ENCODE results near the gene KIF19.

The KIF19 gene

DNA sequence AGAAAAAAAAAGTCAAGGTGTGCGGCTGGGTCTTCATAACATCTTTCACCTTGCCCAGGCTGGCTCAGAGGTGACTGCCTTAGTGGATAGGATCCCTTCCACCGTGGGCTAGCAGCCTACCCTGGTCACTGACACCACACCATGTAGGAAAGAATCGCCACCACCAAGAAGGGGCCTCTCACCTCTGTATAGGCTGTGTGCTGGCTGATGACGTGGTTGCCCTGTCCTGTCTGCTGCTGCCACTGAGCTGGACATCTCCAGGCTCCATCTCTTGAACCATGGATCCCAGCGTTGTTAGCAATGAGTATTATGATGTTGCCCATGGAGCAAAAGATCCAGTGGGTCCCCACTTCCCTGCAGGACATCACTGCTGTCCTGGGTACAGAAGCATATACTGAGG is 41.2 kb downstream of the KIF19 start, which contains the start of gene GPR142:
TSS of gene GPR142 (plus strand) at position 301 of the 400 bp plus-strand sequence. CDS start 2,035 bp downstream, outside the sequence.
- no peak for DNase-seq

DNA sequence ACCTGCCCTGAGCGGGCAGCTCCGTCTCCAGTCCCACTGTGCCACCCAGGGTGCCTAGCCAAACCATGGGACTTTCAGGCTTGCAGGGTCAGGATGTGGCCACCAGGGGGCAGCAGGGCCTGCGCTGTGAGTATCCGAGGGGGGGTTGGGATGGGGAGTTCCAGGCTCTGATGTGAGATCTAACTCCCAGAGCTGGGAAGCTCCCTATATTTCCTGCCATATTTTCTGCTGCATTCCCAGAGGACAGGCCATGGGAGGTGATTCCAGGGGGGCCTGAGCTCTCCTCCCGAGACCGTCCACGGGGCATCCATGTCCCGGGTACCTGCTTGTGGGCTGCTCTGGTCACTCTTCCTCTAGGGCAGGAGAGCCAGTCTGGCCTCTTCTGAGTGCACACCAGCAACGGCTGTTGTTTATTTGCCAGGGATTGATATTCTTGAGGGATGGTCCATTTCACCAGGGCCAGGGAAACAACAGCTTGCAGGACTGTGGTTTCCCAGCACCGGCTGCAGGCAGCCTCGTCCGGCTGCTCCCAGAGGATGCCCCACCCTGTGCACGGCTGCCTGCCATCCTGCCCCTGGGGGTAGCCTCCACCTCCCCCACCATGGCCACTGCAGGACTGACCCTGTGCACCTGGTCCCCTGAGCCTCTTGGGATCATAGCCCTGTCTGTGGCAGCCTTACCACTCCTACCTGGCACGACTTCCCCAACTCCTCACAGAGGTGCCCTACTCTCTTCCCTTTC is 42.5 kb downstream of the KIF19 start:
- DNase-seq, result peak; percentile 73

DNA sequence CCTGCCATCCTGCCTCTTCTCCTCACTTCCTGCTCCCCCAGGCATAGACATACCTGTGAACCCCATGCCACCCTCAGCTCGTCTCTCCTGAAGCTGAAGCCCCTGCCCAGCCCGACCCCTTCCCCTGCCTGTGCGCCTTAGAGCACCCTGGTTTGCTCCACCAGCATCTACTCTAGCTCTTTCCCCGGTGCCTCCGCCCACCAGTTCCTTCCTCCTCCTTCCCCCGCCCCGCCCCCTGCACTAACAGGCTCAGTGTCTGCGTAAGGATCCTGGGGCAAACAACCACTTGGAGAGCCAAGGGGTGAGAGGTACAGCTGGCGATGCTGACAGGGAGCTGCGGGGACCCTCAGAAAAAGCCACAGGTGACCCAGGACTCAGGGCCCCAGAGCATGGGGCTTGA is 43.2 kb downstream of the KIF19 start:
- peak; percentile 37 for DNase-seq

DNA sequence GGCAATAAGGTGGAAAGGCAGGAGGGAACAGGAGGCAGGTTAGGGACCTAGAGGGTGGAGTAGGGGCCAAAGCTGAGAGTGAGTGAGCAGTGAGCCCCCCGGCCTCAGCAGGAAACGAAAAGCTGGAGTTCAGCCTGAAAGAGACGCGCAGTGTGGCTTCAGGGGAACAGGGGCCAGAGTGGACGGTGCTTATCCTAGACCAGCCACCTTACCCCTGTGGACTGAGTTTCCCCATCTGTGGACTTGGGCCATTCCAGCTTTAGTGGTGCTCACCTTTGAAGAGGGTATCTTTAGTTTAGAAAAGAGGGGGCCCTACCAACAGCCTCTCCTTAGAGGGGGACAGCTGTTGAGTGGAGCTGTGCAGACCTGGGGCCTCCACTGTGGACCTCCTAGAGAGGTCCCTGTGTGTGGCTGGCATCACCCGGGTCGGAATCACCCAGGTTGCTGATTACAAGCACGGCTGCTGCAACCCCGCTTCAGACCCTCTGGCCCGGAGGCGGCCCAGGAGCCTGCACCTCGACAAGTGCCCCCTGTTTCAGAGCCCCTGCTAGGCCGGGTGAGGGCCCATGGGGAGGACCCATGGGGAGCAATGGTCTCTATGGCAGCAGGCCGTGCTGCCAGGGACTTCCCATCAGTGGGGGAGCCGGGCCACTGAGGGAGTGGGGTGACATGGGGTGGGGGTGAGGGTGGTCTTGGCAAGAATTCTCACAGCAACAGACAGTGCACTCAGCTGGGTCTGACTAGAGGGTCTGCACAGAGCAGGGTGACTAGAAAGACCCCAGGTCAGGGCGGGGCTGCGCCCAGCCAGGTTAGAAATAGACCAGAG is 43.9 kb downstream of the KIF19 start:
- no peak for DNase-seq

DNA sequence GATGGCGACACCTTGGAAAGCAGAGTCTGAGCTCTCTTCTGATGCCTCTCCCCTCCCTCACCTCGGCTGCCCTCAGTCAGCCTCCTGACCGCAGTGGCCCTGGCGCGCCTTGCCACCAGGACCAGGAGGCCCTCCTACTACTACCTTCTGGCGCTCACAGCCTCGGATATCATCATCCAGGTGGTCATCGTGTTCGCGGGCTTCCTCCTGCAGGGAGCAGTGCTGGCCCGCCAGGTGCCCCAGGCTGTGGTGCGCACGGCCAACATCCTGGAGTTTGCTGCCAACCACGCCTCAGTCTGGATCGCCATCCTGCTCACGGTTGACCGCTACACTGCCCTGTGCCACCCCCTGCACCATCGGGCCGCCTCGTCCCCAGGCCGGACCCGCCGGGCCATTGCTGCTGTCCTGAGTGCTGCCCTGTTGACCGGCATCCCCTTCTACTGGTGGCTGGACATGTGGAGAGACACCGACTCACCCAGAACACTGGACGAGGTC is 45.7 kb downstream of the KIF19 start:
- DNase-seq, result no peak

DNA sequence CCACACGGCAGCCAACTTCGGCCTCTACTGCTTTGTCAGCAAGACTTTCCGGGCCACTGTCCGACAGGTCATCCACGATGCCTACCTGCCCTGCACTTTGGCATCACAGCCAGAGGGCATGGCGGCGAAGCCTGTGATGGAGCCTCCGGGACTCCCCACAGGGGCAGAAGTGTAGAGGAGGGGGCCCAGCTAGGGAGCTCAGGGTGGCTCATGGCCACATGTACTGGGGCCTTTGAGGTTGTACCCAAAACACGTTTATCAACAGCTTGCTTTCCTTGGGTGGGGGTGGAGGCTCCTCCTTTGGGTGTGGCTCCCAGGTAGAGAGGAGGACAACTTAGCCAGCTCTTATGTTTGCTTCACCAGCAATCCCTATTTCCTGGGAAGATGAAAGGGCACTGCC is 46.4 kb downstream of the KIF19 start:
- no peak for DNase-seq

DNA sequence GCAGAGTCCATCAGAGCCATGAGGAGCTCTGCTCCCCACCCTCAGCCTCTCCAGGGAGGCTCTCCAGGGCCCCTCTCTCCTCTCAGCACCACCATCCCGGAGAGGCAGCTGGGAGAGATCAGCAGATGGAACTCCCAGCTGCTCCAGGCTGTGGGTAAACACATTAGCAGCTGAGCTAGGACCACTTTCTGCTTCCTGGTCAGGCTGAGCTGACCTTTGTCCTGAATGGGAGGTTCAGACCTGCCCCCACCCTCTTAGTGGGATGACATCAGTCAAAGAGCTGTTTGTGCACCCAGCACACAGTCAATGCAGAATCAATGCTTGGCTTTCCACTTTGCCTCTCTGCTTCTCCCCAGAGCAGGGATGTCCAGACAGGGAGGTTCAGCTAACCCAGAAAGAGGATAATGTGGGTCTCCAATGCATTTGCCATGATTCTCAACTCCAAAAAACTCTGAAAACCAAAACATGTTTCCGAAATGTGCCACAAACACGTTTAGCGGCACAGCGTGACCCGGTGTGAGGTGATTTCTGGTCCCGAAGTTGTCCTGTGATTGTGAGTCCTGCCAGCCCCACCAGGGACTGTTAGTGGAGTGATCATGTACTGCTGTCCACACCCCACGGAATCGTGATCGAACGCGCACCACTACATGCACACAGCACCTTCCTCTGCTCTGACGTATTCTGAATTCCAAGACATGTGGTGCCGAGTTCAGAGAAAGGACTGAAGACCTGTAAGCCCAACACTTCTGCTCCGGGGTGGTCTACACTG is 48.0 kb downstream of the KIF19 start:
- DNase-seq, result no peak

DNA sequence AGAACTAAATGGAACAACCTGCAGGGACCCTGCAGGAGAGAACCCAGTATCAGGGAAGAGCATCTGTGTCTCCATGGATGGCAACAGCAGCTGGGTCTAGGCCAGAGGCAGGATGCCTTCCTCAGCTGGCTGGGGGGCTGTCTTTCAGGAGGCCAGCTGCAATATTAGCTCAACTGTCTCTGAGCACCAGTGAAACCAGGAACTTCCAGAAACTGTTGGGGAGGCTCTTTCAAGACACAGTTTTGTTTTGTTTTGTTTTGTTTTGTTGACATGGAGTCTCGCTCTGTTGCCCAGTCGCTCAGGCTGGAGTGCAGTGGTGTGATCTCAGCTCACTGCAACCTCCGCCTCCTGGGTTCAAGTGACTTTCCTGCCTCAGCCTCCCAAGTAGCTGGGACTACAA is 48.8 kb downstream of the KIF19 start:
- DNase-seq, result no peak

DNA sequence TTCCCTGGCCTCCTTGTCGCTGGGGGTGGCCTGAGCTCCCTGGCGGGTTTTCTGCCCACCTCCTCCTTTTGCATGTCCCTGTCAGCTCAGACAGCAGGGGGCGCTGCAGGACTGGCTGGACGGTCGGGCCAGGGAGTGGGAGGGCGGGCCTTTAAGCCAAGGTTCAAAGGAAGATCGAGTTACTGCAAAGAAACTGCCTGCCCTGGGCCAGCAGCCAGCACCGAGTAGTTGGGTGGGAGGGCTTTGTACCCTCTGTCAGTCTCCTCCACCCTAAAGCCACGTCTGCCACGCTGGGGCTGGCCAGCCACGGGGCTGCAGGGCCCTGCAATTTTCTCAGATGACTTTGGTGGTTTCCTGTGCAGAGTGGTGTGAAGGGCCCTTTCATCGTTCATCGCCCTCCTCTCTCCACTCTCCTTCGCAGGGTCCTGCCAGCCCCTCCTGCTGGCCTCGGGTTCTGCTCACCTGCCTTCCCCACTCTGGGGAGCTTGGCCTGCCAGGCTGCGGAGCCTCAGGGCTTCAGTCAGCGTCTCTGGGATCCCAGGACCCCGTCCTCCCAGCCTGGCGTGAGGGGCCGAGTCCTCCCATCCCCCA is 53.6 kb downstream of the KIF19 start:
- DNase-seq, result peak; percentile 92

DNA sequence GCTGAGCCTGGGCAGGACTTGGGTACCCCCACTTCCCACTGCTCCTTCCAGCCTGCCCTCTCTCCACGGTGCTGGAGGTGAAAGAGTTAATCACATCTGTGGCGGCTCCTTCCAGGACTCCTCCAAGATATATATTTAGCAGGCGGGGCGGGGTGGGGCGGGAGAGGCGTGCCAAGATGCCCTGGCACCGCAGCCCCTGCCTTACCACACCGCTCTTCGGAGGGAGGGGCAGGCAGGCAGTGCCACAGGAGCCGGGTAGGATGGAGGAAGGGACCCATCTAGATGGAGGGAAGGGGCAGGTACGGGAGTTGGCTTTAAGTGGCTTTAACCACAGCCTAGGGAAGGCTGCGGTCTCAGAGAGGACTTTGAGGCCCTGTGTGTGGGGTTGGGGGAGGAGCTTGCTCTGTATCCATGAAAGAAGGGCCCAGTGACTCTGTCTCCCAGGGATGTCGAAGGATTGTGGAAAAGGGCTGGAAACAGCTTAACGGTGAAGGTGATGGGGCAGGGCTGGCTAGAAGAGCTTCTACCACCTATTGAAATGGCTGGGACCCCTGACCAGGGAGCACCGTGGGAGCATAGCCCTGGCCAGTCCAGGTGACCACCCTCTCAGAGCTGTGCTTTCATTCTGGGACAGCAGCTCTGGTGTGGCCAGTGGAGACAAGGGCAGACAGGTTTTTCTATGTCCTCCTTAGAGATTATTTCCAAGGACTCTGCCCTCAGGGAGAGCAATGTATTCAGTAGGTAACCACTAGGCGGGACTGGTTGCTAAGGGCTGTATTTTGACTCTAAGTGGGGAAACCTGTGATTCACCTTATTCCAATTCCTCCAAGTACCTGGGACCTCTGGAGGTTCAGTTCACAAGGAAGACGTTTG is 54.3 kb downstream of the KIF19 start:
- no peak for DNase-seq

DNA sequence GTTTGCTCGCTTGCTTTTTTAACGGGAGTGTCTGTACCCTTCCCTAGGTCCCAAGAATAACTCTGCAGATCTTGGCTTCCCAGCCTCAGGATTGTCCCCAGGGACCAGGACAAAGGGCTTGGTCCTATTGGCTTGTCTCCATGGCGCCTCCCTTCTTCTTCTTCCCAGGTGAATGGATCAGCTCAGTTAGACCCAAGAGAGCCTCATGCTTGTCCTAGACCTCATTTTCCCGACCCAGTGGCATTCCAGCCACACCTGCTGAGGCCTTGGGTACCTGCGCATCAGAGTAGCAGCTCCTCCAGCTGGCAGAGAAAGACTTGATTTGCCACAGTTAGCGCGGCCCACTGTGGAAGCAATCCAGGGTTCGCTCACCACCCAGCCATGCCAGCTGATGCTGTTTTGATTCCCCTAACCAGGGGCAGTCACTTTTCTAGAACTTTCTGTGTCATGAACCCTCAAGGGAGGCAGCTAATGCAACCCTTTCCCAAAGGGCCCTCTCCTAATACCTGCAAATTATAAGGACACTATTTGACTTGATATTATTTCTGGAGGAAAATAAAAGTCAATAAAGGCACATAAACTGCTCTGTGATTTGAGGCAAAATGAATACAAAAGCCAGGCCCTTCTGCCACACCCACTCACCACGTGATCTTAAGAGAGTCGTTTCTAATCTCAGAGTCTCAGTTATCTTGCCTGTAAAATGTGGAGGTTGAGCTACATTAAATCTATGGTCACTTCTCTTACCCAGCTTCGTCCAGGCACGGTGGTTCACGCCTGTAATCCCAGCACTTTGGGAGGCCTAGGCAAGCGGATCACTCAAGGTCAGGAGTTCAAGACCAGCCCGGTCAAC is 55.2 kb downstream of the KIF19 start:
- no peak for DNase-seq

DNA sequence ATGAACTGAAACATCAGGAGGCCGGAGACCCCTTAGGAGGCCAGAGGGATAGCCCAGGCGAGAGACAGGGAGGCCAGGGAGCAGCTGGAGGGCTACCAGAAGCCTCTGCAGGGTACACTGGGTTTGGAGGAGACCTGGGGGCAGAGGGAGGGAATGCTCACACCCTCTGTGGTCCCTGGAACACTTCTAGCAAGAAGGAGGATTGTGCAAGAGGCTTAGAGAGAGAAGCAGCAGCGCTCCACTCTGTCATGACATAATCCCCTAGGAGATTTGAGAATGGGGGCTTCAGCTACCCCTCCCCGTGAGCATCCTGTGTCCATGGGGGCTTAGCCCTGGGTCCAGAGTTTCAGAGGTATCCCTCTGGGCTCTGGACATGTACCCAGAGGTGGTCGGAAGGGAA is 57.1 kb downstream of the KIF19 start:
- no peak for DNase-seq

DNA sequence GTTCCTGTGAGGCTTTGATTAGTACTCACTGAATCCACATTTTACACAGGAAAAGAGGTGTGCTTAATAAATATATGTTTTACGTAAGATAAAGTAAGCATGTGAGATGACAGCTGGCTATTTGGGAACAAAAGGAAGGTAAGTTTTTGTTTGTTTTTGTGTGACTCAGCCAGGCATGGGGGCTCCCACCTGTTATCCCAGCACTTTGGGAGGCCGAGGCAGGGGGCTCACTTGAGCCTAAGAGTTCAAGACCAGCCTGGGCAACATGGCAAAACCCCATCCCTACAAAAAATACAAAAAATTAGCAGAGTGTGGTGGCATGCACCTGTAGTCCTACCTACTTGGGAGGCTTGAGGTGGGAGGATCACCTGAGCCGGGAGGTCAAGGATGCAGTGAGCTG is 59.2 kb downstream of the KIF19 start:
- no peak for DNase-seq

DNA sequence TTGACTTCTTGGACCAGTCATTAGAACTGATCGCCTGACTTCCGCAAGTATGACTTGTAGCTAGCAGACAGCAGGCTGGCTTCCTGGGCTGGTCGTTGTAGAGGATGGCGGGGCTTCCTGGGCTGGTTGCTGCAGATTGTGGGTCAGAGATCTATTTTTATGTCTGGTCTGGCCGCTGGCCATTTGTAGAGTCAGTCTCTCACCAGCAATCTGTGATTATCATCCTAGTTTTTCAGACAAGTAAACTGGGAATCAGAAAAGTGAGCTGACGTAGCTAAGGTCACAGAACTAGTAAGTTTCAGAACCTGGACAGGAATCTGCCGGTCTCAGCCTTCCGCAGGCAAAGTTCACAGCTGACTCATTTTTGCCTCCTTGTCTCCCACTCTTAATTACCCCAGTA is 60.4 kb downstream of the KIF19 start:
- DNase-seq, result no peak

DNA sequence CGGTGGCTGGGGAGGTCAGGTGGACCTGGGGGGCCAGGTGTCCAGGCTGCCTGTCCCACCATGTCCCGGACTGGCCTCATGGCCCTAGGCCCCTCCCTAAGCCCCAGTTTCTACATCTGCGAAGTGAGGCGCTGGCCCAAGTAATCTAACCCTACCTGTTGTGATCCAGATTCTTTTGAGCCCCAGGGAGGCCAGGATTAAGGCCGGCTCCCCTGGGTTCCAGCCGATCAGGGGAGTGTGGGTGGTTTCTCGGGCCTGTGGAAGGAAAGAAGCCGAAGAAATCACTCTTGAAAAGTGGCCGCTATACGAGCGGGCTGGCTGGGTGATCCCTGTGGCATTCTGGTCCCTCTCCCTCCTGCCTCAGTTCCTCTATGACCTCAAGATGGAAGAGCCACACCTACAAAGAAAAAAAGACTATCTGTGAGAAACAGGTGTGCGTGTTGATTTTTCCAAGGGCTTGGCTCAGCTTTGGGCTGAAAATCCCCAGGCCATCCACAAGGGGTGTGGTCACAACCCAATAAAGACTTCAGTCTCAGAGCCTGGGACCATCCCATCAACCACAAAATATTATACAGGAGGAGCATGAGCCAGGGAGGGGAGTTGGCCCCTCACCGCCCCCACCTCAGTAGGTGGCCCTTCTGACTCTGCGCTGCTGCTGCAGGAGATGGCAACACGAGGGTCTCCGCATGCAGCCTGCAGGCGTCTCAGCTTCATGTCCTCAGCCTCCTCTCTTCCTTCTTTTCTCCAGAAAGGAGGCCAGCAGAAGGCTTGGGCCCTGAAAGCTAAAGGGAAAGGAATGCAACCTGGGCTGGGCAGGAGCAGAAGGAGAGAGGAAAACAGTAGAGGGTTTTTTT is 61.6 kb downstream of the KIF19 start:
- no peak for DNase-seq

DNA sequence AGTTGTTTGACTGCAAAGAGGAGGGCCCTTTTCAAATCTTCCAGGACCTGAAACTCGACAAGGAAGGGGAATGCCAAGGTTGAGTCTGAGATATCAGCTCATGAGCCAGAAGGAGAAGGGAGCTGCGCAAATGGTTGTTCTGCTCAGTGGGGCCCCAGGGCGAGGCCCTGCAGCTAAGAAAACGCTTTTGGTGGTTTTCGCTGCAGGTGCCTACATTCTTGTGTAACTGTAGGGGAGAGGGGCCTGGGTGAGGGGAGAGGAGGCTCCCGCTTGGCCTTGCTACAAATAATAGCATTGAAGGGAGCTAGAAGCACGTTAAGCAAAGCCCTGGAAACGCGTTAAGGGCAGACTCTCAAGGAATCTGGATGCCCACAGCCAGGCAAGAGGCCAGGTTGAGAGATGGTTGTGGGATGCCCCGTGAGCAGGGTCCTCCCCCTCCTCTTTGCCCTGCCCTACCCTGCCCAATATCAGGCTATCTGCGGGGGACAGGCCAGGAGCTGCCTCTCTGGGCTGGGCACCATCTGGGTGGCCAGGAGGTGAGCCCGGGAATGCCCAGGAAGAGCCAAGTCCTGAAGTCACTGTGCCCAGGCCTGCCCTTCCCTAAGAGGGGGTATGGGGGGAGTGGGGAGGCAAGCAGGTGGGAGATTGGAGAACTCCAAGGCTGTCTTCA is 63.2 kb downstream of the KIF19 start:
- DNase-seq, result no peak

DNA sequence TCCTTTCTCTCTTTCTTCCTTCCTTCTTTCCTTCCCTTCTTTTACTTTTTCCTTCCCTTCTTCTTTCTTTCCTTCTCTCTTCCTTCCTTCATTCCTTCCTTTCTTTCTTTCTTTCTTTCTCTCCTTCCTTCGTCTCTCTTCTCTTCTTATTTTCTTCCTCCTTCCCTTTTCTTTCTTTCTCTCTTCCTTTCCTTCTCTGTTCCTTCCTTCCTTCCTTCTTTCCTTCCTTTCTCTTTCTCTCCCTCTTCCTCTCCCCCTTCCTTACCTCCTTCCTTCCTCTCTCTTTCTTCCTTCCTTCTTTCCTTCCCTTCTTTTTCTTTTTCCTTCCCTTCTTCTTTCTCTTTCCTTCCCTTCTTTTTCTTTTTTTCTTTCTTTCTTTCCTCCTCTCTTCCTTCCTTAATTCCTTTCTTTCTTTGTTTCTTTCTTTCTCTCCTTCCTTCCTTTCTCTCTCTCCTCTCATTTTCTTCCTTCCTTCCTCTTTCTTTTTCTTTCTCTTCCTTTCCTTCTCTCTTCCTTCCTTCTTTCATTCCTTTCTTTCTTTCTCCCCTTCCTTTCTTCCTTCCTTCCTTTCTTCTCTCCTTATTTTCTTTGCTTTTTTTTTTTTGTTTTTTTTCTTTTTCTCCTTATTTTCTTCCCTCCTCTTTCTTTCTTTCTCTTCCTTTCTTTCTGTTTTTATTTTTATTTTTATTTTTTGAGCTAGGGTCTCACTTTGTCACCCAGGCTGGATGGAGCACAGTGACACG is 64.1 kb downstream of the KIF19 start:
- no peak for DNase-seq

Data from effector CD8-positive, alpha-beta T cell (primary cell).